Gastrocnemius medialis (tissue), 4 donors: Measurements from ENCODE around the gene VPS54.

Experiments
- POLR2A ChIP-seq, 2 donors: fragments of 450-650 bp; IDR thresholded peaks; one replicate each; pipeline ENCODE4 v1.6.1; 2017; ENCODE audit warnings: antibody characterized with exemption in 2 of 2, mild to moderate bottlenecking in 2 of 2, moderate library complexity in 2 of 2
- TF ChIP-seq, protein P1 (sequence below), 5 experiments: fragments of 450-650 bp in 3 of 5; fragments of 200-600 bp in 2 of 5; sonication (generic) in 2 of 5; IDR thresholded peaks in 4 of 5; conservative IDR thresholded peaks in 1 of 5; 1 replicate in 4 of 5; 2 replicates in 1 of 5; pipeline ENCODE4 v1.5.1; 2016 to 2019; ENCODE audit warnings: antibody characterized with exemption in 5 of 5, mild to moderate bottlenecking in 3 of 5, moderate library complexity in 3 of 5

GRCh38 chr2:64040161-64040560 lies 20.9 kb upstream of the VPS54 start:
- TF ChIP-seq, protein P1, sequence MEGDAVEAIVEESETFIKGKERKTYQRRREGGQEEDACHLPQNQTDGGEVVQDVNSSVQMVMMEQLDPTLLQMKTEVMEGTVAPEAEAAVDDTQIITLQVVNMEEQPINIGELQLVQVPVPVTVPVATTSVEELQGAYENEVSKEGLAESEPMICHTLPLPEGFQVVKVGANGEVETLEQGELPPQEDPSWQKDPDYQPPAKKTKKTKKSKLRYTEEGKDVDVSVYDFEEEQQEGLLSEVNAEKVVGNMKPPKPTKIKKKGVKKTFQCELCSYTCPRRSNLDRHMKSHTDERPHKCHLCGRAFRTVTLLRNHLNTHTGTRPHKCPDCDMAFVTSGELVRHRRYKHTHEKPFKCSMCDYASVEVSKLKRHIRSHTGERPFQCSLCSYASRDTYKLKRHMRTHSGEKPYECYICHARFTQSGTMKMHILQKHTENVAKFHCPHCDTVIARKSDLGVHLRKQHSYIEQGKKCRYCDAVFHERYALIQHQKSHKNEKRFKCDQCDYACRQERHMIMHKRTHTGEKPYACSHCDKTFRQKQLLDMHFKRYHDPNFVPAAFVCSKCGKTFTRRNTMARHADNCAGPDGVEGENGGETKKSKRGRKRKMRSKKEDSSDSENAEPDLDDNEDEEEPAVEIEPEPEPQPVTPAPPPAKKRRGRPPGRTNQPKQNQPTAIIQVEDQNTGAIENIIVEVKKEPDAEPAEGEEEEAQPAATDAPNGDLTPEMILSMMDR (IDR thresholded peaks at IDR 0.05 in 4 of 5, conservative IDR thresholded peaks at IDR 0.05 in 1 of 5), result no peak
- no peak for TF ChIP-seq POLR2A (IDR thresholded peaks at IDR 0.05)
